ENCODE data around the gene DCTD.

Gene DCTD

DNA sequence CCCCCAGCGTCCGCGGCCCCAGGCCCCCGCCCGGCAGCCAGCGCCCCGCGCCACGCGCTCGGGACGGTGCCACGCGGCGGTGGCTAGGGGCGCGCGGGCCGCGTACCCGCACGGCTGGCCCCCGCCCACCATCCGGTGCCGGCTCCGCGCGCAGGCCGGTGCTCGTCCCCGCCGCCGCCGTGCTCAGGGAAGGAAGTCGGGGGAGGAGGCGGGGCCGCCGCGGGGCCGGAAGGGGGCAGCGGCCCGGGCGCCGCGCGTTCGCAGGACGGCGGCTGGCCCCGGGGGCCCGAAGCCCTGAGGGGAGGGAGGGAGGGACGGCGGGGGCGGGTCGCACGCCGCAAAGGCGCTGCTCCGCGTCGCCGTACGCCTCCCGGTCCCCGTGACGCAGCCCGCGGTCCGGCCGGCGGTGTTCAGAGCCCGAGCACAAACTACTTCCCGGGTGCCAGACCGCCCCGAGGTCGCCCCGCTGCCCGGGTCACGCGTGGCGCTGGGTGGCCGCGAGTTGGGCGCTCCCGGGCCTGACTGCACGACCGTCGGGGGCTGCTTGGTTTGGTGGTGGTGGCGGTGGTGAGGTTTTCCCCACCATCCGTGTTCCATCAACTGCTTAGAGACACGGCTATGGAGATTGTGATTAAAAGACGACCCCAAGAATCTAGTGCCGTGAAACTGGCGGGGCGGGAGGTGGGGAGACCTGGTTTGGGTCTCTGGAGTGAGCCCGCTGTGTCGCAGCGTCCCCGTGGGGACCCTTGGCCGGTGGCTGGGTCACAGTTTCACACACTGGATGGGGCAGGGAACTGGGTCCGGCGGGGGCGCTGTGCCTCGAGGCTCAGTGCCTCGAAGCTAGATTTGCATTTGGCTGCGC, at the start of gene DCTD:
Gene DCTD (minus strand): TSS at position 205 of the 862 bp plus-strand sequence. CDS start 1,818 bp downstream, outside the sequence.
- peak; percentile 76 to 86 for DNase-seq

GRCh38 chr4:182960746-182961145, 43.6 kb upstream of the DCTD start:
- no peak for DNase-seq

DNA sequence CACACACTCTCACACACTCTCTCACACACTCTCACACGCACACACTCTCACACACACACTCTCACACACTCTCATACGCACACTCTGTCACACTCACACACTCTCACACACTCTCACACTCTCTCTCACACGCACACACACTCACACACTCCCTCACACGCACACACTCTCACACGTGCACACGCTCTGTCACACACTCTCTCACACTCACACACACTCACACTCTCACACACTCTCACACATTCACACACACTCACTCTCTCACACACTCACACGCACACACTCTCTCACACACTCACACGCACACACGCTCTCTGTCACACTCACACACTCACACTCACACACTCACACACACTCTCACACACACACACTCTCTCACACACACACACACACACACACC, 43.0 kb upstream of the DCTD start:
- no peak for DNase-seq

DNA sequence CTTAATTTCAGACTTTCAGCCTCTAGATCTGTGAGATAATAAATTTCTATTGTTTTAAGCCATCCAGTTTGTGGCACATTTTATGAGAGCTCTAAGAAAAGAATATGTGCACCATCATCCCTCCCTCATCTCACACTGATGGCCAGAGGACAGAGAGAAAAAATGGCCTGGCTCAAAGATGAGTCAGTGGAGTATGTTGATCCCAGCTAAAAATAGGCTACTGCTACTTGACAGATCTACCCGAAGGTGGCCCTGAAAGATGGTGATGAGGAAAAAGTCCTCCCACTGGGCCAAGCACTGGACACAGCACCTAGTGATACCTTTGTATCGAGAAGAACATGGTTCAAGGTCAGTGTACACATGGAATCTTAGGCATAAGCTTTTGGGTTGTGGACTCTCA, 38.2 kb upstream of the DCTD start:
- DNase-seq: no peak

DNA sequence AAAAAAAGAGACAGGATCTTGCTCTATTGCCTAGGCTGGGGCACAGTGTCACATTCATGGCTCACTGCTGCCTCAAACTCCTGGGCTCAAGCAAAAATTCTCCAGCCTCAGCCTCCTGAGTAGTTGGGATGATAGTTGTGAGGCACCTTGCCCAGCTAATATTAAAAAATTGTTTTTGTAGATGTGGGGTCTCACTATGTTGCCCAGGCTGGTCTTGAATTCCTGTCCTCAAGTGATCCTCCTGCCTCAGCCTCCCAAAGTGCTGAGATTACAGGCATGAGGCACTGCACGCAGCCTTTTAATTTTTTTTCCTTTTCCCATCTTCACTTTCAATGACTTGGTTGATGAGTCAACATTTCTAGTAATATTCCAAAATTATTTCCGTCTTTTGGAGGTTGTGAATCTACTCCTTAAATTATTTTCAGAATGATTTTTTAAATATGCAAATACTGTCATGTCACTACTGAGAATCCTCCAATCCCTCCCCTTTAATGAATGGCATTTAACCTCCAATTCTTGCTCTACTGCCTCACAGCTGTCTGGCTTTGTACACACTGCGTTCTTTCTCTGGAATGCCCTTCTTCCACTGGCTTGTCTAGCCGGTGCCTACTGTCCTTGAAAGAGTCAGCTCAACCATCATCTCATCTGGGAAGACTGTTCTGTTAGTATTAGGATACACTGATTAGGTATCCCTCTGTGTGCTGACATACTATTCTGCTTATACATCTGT, 27.5 kb upstream of the DCTD start:
- DNase-seq: no peak

DNA sequence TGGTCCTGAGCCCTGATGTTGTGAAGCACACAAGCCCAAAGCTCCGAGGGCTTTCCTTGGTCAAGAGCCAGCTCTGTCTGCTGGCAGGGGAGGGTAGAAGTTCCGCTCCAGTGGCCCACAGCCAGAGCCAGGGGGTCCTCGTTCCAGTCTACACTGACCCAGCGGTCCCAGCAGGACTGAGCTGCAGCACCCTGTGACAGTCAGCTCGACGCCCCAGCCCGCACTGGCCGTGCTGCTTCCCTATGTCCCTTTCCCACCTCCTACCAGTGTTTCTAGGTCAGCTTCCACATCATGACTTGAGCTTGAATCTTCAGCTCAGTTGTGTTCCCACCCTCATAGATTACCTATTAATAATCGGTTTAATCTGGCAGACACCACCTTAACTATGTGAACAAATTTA, 22.5 kb upstream of the DCTD start:
- no peak for DNase-seq

GRCh38 chr4:182938205-182938645, 21.0 kb upstream of the DCTD start:
- peak; percentile 48 to 69 for DNase-seq

DNA sequence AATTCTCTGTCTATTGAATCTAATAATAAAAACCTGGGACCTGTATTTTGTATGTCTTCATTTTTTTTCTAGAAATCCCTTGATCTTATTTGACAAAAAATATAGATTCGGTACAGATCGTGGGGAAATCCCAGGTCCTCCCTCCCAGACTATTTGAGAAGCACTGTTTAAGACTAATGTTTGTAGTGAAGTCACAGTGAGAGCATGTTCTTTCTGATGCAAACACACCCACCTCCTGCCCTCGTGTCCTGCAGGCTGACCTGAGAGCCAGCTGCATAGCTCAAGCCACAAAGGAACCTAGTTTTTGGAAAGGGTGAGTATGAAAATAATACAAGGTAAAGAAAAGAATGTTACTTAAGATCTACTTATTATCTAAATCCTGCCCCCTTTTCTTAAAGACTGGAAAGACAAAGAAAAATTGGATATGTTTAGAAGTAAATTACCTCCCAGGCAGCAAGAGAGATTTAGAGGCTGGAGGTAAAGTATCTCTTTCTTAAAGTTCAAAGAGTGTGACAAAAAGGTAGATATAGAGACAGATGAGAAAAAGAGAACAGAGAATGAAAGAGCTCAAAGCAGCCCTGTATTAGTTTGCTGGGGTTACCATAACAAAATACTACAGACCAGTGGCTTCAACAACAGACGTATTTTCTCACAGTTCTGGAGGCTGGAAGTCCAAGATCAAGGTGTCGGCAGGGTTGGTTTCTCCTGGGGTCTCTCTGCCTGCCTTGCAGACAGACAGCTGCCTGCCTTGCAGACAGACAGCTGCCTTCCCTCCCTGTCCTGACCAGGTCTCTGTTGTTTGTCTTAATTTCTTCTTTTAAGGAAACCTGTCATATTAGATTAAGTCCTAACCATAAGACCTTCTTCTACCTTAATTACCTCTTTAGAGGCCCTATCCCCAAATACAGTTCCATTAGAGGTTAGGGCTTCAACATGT, 20.4 kb upstream of the DCTD start:
- DNase-seq: no peak

GRCh38 chr4:182932651-182933050, 15.5 kb upstream of the DCTD start:
- DNase-seq: no peak

GRCh38 chr4:182931691-182932345, 14.6 kb upstream of the DCTD start:
- no peak for DNase-seq

GRCh38 chr4:182930889-182931288, 13.7 kb upstream of the DCTD start:
- DNase-seq: no peak

- no peak for DNase-seq
Measured at GRCh38 chr4:182929296-182929695, 12.1 kb upstream of the DCTD start.

DNA sequence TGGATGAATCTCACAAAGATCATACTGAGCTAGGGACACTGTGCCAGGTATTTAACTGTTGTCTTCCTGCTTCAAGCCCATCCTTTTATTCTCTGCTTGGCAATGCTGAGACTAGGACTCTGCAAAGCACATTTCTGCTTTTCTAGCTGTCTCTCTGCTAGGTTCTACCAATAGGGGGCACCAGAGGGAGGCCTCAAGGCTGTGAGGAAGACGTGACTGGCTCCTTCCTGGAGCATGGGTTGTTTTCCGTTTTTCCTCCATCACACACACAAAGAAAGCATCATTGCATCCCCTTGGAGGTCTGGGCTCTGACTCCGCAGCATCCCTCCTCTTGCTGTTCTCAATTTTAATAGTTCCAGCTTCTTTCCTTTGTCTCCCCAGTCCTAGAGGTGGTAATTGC, 10.9 kb upstream of the DCTD start:
- DNase-seq: peak in 1 of 2 donors; percentile 11

DNA sequence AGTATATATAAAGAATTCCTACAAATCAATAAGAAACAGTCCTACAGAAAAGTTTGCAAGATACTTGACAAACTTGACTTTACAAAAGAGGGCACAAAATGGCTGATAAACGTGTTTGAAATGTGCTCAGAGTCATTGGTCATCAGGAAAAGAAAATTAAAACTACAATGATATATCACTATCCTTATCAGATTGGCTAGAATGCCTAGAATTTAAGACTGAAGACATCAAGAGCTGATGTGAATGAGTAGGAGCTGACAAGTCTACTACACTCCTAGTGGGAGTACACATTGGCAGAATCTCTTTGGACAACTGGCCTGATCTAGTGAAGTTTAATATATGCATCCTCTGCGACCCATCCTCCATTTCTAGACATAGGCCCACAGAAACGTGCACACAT, 10.3 kb upstream of the DCTD start:
- DNase-seq: no peak

- no peak for DNase-seq
Measured at GRCh38 chr4:182925855-182926254, 8.7 kb upstream of the DCTD start.

- peak; percentile 76 to 78 for DNase-seq
Measured at GRCh38 chr4:182925298-182925757, 8.1 kb upstream of the DCTD start.

DNA sequence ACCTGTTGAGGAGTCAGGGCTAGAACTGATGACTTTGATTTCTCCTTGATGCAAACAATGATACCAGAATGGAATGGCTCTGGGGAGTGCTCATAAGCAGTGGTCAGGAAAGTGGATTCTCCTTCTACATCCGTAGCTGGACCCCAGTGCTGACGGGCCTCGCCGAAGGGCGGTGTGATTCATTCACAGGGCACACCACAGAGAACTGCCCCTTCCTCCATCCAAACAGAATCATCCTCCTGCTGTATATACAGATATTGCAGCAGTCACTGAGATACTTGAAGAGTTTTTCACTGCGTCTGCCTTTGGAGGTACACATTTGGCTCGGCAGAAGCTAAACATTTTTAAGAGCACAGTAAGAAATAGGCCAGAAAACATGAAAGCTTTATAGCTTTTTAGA, 7.3 kb upstream of the DCTD start:
- DNase-seq: no peak

DNA sequence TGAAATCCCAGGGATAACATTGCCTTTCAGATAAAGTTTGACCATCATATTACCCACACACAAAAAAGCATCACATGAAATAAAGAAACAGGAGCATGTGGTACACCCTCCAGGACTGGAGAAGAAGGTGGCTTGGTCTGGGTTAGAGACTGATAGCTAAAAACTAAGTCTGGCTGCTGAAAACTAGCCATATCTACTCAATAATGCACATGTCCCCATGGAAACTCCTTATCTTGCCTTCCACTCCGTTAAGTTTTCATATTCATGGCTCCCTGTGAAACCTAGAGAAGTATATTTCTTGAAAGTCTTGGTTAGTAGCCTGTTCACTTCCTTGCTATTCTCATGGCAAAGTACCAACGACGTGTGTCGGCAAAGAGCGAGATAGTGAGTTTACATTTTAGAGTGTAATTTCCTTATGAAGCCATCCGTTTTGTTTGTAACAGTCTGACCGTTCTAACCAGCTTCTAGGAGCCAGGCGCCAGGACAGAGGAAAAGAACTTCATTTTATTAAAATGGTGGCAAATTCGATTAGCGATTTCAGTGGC, 6.7 kb upstream of the DCTD start:
- no peak for DNase-seq

GRCh38 chr4:182923366-182923765, 6.2 kb upstream of the DCTD start:
- DNase-seq: no peak

DNA sequence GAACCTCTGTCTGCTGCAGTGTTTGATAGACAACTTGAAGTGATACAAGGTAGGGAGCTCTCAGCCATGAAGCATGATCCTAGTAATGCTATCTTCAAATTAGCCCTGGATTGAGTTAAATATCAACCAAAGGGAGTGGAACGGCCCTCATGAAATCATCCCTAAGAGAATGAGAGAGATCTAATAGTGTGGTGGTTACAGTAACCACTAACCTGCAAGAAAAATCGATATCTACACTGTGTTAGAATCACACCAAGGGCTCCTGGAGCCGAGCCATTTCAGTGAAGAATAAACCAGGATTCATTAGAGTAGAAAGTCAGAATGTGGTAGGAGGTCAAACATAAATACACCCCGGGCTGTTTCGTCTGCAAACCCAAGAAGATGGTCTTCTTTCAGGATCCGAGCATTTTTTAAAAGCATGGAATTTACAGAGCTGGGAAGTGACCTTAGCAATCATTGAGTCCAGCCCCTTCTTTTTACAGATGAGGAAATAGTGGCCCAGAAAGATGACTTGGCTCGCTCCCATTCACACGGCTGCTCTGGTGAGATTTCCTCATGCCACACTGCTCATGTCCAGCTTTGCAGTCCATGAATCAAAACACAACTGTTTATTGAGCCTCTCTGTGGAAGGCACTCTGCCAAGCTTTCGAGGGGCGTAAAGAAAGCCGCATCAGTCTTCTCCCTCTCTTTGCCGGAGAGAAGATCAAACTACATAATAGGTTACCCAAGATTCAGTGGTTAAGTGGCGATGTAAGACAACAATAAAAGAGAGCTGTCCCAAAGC, 5.5 kb upstream of the DCTD start:
- DNase-seq: no peak

DNA sequence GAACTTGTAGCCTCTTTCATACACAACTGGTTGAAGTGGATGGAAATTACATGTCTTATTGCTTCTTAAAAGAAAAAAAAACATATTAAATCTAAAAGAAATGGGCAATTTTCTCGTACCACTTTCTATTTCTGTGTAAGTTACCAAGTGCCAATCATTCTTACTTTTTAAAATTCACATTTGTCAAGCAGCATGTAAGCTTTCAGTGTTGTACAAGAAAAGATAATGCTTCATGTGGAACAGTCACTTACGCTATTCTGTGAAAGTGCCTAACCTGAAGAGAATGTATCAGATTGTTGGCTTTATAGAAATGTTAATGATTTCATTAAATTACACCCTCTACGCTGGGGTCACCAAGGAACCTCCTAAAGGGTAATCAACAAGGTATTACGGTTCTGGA, 4.4 kb upstream of the DCTD start:
- no peak for DNase-seq

Measured in CD4-positive, alpha-beta T cell treated with Interferon alpha-2 for 1 hour (primary cell).